Measurements from ENCODE around the gene ABCC8. TPM values are rescaled to one million over a fixed set of nuclear protein-coding genes. Genes with fewer than 3 reads are reported as not detected.

The ABCC8 gene
- total RNA-seq, 2 donors from 2014 or later = 3.0 to 4.2 TPM

DNA sequence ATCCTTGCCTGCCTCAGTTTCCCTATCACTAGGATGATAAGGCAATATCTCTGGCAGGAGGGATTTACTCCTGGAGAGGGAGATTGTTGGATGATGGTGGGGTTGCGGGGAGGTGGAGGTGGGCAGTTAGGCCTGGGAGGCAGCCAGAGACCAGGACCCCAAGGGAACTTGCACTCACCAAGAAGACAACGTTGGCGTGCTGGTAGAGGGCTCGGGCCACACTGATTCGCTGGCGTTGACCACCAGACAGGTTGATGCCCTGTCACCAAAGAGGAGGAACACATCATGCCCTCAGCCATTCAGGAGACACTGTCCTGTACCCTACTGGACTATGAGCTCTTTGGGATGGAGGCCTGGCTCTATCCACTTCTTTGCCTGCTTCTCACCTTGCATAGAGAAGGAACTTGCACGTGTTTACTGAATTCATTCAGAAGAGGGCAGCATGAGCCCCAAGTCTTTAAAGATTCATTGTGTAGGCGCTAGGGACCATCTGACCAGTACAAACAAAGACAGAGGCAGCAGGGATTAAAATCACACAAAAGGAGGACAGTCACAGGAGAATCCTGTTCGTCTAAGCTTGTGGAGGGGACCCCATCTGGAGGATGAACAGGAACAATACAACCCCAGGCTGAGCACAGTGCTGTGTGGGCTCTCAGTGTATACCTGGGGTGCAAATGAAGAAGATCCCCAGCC is 64.0 kb downstream of the ABCC8 start:
- Histone ChIP-seq H3K4me3 (no peak overlapping the region), H3K36me3 (no peaks in the 10 kb centered on the region), H3K27ac (no peak overlapping the region), H3K4me1 (peaks cover 0 to 7% of the 10 kb centered on the region in 2 donors), H3K9me3 (no peaks in the 10 kb centered on the region), H3K27me3 (no peaks in the 10 kb centered on the region)
- no peak for DNase-seq (ENCODE audit: low spot score)
- TF ChIP-seq, protein P1, sequence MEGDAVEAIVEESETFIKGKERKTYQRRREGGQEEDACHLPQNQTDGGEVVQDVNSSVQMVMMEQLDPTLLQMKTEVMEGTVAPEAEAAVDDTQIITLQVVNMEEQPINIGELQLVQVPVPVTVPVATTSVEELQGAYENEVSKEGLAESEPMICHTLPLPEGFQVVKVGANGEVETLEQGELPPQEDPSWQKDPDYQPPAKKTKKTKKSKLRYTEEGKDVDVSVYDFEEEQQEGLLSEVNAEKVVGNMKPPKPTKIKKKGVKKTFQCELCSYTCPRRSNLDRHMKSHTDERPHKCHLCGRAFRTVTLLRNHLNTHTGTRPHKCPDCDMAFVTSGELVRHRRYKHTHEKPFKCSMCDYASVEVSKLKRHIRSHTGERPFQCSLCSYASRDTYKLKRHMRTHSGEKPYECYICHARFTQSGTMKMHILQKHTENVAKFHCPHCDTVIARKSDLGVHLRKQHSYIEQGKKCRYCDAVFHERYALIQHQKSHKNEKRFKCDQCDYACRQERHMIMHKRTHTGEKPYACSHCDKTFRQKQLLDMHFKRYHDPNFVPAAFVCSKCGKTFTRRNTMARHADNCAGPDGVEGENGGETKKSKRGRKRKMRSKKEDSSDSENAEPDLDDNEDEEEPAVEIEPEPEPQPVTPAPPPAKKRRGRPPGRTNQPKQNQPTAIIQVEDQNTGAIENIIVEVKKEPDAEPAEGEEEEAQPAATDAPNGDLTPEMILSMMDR (IDR thresholded peaks at IDR 0.05) = no peak

- no peaks in the 10 kb centered on the region for H3K27me3 ChIP-seq
- H3K27ac ChIP-seq = no peak overlapping the region
- no peak for DNase-seq (ENCODE audit: low spot score)
- H3K9me3 ChIP-seq = no peaks in the 10 kb centered on the region
- TF ChIP-seq, protein P1 (IDR thresholded peaks at IDR 0.05) = no peak
- H3K4me3 ChIP-seq = no peak overlapping the region
- peaks cover 0 to 12% of the 10 kb centered on the region in 2 donors for H3K4me1 ChIP-seq
- H3K36me3 ChIP-seq = no peaks in the 10 kb centered on the region
These were observed 65.2 kb downstream of the ABCC8 start for GRCh38 chr11:17411418-17411817.

GRCh38 chr11:17410606-17411379 is 65.9 kb downstream of the ABCC8 start:
- no peaks in the 10 kb centered on the region for H3K27me3 ChIP-seq
- H3K4me3 ChIP-seq = no peak overlapping the region
- DNase-seq (ENCODE audit: low spot score) = no peak
- TF ChIP-seq, protein P1 (IDR thresholded peaks at IDR 0.05) = no peak
- no peaks in the 10 kb centered on the region for H3K36me3 ChIP-seq
- H3K27ac ChIP-seq = no peak overlapping the region
- H3K4me1 ChIP-seq = peaks cover 0 to 12% of the 10 kb centered on the region in 2 donors
- no peaks in the 10 kb centered on the region for H3K9me3 ChIP-seq

GRCh38 chr11:17408641-17409040 is 68.0 kb downstream of the ABCC8 start:
- Histone ChIP-seq H3K36me3 (no peaks in the 10 kb centered on the region), H3K27ac (no peak overlapping the region), H3K9me3 (no peaks in the 10 kb centered on the region), H3K4me3 (no peak overlapping the region), H3K4me1 (peaks cover 0 to 24% of the 10 kb centered on the region in 2 donors), H3K27me3 (no peaks in the 10 kb centered on the region)
- TF ChIP-seq, protein P1 (IDR thresholded peaks at IDR 0.05) = no peak
- no peak for DNase-seq (ENCODE audit: low spot score)

DNA sequence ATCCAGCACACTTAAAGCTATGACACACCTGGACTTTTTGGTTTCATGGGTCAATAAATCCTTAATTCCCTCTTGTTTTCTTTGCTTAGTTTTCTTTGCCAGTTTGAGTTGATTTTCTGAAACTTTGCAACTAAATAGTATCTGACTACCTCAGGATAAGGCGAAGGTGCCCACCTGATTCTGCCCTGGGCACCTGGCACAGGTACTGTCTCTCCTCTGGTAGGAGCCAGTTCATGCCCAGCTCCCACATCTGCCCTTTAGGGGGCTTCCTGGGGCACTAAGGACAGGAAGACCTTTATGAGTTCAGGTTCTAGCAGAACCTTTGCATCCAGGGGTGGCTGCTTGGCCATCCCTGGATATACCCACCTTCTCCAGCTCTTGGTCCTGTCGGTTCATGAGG is 68.6 kb downstream of the ABCC8 start:
- no peaks in the 10 kb centered on the region for H3K27me3 ChIP-seq
- TF ChIP-seq, protein P1 (IDR thresholded peaks at IDR 0.05) = no peak
- no peaks in the 10 kb centered on the region for H3K9me3 ChIP-seq
- no peak overlapping the region for H3K27ac ChIP-seq
- H3K4me1 ChIP-seq = peaks cover 0 to 24% of the 10 kb centered on the region in 2 donors
- no peak for DNase-seq (ENCODE audit: low spot score)
- H3K36me3 ChIP-seq = no peaks in the 10 kb centered on the region
- H3K4me3 ChIP-seq = no peak overlapping the region

Measured in right atrium auricular region (tissue), 2 donors.